Measurements from ENCODE around the gene MORN5.

MORN5 gene

DNA sequence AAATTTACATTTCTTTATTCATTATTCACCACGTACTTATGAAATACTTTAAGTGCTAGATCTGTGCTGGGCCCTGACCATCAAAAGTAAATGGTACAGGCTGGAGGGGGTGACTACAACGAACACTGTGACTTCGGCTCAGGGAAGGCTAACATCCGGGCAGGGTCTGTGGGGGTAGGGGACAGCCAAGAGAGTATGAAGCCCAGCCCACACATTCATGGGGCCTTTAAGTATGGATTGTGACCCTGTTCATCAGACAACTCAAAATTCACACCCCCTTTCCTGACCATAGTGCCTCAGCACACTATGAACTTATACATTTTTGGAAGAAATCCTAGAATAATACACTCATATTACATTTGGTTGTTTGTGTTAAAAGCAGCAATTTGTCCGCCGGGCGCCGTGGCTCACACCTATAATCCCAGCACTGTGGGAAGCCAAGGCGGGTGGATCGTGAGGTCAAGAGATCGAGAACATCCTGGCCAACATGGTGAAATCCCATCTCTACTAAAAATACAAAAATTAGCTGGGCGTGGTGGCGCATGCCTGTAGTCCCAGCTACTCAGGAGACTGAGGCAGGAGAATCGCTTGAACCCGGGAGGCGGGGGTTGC lies 33.3 kb downstream of the MORN5 start:
- DNase-seq, result no peak

DNA sequence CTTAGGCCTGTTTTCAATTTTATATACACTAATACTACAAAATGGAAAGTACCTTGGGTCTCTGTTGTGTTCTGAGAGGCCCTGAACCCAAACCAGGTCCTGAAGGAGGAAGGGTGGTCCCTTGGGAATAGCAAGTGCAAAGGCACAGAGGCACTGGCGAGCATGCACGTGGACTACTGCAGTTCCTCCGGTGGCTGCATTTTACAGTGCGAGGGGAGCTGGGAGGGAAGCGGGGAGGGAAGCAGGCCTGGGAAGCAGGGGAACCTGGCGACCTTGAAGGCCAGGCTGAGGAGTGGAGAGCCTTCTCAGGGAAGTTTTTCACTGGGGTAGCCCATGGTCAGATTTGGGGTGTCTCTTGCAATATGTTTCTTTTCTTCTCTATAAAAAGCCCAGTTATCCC lies 33.9 kb downstream of the MORN5 start:
- DNase-seq, result no peak

GRCh38 chr9:122195875-122196274 lies 36.2 kb downstream of the MORN5 start:
- no peak for DNase-seq

GRCh38 chr9:122197426-122197825 lies 37.7 kb downstream of the MORN5 start:
- DNase-seq, result no peak

GRCh38 chr9:122197882-122198281 lies 38.2 kb downstream of the MORN5 start:
- no peak for DNase-seq

GRCh38 chr9:122200960-122201595 lies 41.4 kb downstream of the MORN5 start:
- no peak for DNase-seq

- DNase-seq, result no peak
Observed at GRCh38 chr9:122201641-122202040, 41.9 kb downstream of the MORN5 start.

GRCh38 chr9:122202111-122202510 lies 42.4 kb downstream of the MORN5 start:
- DNase-seq, result no peak

GRCh38 chr9:122204055-122204454 lies 44.3 kb downstream of the MORN5 start:
- DNase-seq, result no peak

- DNase-seq, result no peak
Observed at GRCh38 chr9:122204491-122204890, 44.8 kb downstream of the MORN5 start.

GRCh38 chr9:122205176-122205575 lies 45.5 kb downstream of the MORN5 start:
- no peak for DNase-seq

- no peak for DNase-seq
Observed at GRCh38 chr9:122206118-122207046, 46.7 kb downstream of the MORN5 start.

DNA sequence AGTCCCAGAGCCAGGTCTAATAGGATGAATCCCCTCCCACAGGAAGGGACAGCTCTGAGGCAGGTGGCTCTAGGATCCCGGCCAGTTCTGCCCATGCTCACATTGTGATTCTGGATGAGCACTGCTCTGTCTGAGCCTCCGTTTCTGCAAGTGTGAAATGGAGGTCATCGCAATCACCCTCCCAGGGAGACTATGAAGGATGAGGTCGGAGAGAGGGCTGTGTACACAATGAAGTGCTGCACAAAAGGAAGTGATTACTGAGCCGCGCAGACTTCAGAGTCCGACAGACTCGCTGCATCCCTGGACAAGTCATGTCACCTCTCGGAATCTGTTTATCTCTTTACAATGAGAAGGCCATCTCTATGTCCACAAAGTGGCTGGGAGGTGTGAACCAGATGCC lies 47.4 kb downstream of the MORN5 start:
- no peak for DNase-seq

DNA sequence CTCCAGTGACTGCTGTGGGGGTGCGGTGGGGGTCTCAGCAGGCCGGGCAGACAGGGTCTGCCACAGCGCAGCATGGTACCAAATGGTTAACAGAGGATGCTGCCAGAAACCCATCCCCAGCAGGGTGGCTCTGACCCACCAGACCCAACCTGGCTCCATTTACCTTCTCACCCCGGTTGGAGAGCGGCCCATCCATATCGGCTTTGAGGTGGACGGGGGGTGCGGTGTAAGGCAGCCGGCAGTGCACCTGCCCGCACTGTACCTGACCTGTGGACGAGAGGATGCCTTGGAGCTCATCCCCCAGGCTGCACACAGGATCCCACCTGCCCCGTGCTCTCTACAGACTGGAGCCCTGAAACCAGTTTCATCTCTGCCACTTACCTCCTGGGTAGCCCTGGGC lies 49.7 kb downstream of the MORN5 start:
- DNase-seq, result no peak

DNA sequence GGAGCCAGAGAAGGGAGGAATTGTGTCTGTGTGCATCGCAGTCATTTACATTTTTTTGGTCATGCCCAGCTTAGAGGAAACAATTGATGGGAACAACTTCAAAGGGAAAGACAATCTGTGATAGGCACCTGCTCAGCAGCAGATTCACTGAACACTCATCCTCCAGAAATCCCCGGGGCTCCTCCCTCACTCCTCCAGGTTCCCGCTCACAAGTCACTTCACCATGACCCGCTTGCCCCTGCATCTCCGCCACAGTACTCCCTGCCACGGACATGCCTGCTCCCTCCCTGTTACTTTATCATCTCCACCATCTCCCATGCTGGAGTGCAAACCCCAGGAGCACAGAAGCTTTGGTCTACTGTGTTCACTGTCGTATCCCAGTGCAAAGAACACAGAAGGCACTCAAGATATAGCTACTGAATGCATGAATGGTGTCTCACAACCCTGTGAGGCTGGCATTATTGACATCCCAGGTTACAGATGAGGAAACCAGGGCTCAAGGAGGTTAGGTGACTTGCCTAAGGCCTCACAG lies 52.8 kb downstream of the MORN5 start:
- no peak for DNase-seq

DNA sequence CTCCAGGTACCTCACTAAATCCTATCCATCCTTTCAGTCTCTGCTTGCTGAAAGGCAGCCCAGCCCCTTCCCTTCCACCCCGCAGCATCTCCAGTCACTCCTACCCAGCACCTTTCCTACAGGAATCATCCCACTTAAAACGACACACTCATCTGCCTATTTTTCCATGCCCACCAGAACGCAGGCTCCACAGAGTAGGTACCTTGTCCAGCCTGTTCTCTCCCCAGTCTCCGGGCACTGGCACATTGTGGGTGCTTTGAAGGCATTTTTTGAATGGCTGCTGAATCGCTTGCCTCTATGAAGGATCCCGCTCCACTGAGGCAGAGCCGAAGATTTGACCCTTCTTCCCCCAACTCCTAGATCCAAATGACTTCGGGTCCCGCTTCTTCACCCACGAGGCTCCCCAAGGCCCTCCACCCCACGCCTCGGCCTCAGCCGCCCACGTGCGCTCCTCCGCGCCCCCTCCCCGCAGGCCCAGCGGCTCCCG lies 53.4 kb downstream of the MORN5 start:
- DNase-seq, result no peak

- DNase-seq, result peak; percentile 88
Observed at GRCh38 chr9:122213589-122214413, 54.1 kb downstream of the MORN5 start.

DNA sequence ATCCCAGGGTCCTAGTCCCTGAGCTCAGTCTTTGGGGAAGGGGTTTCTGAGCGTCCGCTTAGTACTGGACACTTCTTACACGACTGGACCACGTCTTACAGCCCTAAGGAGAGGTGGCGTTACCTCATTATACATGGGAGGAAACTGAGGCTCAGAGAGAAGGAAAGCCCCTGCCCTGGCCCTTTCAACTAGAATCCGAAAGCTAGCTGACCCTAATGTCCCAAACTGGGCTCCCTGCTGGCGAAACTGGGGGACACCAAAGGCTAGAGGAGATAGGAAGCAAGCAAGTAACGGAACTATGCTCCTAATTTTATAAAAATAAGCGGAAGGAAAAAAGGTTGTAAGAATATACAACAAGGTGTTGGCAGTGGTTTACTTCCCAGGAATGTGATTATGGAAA lies 54.8 kb downstream of the MORN5 start:
- DNase-seq, result no peak

- DNase-seq, result no peak
Observed at GRCh38 chr9:122215663-122216062, 56.0 kb downstream of the MORN5 start.

GRCh38 chr9:122216138-122216797 lies 56.6 kb downstream of the MORN5 start:
- DNase-seq, result no peak

- DNase-seq, result no peak
Observed at GRCh38 chr9:122216798-122217418, 57.2 kb downstream of the MORN5 start.

DNA sequence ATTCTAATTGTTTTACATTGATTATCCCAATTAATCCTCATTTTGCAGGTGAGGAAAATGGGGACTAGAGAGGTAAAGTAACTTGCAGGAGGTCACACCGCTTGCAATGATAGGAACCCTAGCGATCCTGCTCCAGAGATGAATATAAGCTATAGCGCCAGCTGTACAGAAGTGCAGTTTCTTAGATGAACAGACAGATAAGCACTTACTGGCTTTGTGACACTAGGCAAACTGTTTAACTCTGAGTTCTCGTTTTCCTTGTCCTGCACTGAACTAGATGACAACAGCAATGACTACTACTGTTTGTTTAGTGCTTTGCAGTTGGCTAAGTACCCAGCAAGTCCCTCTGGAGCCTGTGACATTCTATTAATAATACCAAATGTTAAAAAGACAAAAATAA lies 57.9 kb downstream of the MORN5 start:
- peak; percentile 69 for DNase-seq

Data from hematopoietic multipotent progenitor cell treated with erythropoietin and hydrocortisone succinate and interleukin-3 and kit ligand, for 4 days (in vitro differentiated cells).